Chondrocyte (in vitro differentiated cells): ENCODE measurements around the gene DIO3. TPM values are rescaled to one million over a fixed set of nuclear protein-coding genes. Genes with fewer than 3 reads are reported as not detected.

Experiments
- DNase-seq: peaks from one replicate; pipeline ENCODE4 v3.0.0; 2021; ENCODE audit warnings: mixed read lengths, low spot score
- H3K27ac Mint-ChIP-seq: one replicate; pipeline ENCODE4 v1.8.0; 2021; ENCODE audit warnings: mild to moderate bottlenecking, moderate library complexity, mixed read lengths; ENCODE audit not compliant: unreplicated experiment
- H3K27me3 Mint-ChIP-seq: 2 replicates; pipeline ENCODE4 v1.8.0; 2021; ENCODE audit warnings: low read depth, mixed read lengths
- H3K36me3 Mint-ChIP-seq: 2 replicates; pipeline ENCODE4 v1.8.0; 2021; ENCODE audit warnings: low read depth, mixed read lengths
- H3K4me1 Mint-ChIP-seq: 2 replicates; pipeline ENCODE4 v1.8.0; 2021; ENCODE audit warnings: low read depth, mild to moderate bottlenecking, mixed read lengths
- H3K4me3 Mint-ChIP-seq: one replicate; pipeline ENCODE4 v1.8.0; 2021; ENCODE audit warnings: mild to moderate bottlenecking, moderate library complexity, mixed read lengths; ENCODE audit not compliant: unreplicated experiment
- H3K9me3 Mint-ChIP-seq: 2 replicates; pipeline ENCODE4 v1.8.0; 2021; ENCODE audit warnings: low read depth, mixed read lengths
- total RNA-seq: library from RNA; stranded (reverse); gene quantifications from 3 replicates; pipeline ENCODE4 v1.2.1, GENCODE V29; 2021
- TF ChIP-seq, protein P1 (sequence below): fragments of 200-600 bp; sonication (generic); IDR thresholded peaks from 2 replicates; pipeline ENCODE4 v1.5.0; 2021; ENCODE audit warnings: antibody characterized with exemption, mild to moderate bottlenecking, moderate library complexity

DIO3 gene
- total RNA-seq, 1 donor from 2014 or later, result not detected

- Mint-ChIP-seq H3K9me3 (peaks cover 7% of the 10 kb centered on the region), H3K27me3 (peaks cover 1% of the 10 kb centered on the region), H3K4me3 (no peak overlapping the region), H3K36me3 (no peaks in the 10 kb centered on the region), H3K4me1 (no peaks in the 10 kb centered on the region), H3K27ac (no peak overlapping the region)
- no peak for DNase-seq
- TF ChIP-seq, protein P1, sequence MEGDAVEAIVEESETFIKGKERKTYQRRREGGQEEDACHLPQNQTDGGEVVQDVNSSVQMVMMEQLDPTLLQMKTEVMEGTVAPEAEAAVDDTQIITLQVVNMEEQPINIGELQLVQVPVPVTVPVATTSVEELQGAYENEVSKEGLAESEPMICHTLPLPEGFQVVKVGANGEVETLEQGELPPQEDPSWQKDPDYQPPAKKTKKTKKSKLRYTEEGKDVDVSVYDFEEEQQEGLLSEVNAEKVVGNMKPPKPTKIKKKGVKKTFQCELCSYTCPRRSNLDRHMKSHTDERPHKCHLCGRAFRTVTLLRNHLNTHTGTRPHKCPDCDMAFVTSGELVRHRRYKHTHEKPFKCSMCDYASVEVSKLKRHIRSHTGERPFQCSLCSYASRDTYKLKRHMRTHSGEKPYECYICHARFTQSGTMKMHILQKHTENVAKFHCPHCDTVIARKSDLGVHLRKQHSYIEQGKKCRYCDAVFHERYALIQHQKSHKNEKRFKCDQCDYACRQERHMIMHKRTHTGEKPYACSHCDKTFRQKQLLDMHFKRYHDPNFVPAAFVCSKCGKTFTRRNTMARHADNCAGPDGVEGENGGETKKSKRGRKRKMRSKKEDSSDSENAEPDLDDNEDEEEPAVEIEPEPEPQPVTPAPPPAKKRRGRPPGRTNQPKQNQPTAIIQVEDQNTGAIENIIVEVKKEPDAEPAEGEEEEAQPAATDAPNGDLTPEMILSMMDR, result no peak
Observed at GRCh38 chr14:101596742-101597141, 35.4 kb downstream of the DIO3 start.

DNA sequence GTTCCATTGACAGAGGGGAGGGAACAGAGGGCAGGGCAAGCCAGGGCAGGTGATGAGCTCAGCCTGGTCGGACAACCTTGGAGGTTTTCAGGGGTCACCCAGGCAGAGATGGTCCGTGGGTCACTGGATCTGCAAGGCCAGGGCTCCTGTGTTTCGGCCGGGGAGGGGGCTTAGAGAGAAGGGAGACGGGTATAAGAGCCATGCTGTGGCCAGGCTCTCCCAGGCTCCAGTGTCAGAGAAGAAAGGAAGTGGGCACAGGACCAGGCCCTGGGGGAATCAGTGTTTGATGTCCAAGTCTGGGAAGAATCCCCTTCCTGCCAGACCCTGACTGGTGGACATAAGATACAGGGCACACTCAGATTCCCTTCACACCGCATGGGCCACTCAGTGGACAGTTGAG lies 36.9 kb downstream of the DIO3 start:
- peak; percentile 79 for DNase-seq
- Mint-ChIP-seq H3K4me1 (no peaks in the 10 kb centered on the region), H3K36me3 (no peaks in the 10 kb centered on the region), H3K27me3 (peaks cover 1% of the 10 kb centered on the region), H3K4me3 (no peak overlapping the region), H3K27ac (no peak overlapping the region), H3K9me3 (peaks cover 7% of the 10 kb centered on the region)
- TF ChIP-seq, protein P1, result no peak

DNA sequence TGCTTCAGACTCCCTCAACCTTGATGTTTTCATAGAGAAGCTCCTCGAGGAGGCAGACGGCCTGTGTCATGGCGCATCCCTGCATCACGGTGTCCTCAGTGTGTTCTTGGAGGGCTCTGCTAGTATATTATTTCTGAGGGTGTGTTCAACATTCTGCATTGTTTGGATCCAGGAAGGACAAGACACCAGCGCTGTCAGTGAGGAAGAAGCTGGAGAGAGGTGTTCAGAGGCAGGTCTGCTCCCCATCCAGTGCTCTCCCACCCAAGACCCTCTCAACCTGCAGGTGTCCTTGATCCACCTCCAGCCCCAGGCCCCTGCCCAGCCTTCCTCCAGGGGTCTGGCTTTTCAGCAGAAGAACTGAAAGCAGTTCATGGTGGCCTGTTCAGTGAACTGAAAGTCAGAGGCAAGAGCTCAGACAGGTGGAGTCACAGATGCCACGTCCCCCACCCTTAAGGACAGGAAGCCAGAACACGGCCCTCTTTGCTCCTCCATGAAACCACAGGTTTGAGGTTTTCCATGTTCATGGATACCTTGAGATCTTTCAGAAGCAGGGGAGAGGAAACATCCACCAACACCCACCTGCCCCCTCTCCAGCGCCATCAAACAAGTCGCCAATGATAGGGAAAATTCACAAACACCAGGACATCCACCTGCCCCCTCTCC lies 37.4 kb downstream of the DIO3 start:
- no peak overlapping the region for H3K4me3 Mint-ChIP-seq
- H3K27me3 Mint-ChIP-seq, result peaks cover 1% of the 10 kb centered on the region
- no peak overlapping the region for H3K27ac Mint-ChIP-seq
- peaks cover 7% of the 10 kb centered on the region for H3K9me3 Mint-ChIP-seq
- no peaks in the 10 kb centered on the region for H3K4me1 Mint-ChIP-seq
- no peak for DNase-seq
- H3K36me3 Mint-ChIP-seq, result no peaks in the 10 kb centered on the region
- TF ChIP-seq, protein P1, result no peak

- no peaks in the 10 kb centered on the region for H3K36me3 Mint-ChIP-seq
- H3K27me3 Mint-ChIP-seq, result peaks cover 1% of the 10 kb centered on the region
- no peak overlapping the region for H3K27ac Mint-ChIP-seq
- H3K9me3 Mint-ChIP-seq, result peaks cover 7% of the 10 kb centered on the region
- DNase-seq, result no peak
- H3K4me1 Mint-ChIP-seq, result no peaks in the 10 kb centered on the region
- H3K4me3 Mint-ChIP-seq, result no peak overlapping the region
- TF ChIP-seq, protein P1, result no peak
Observed at GRCh38 chr14:101599234-101599885, 38.1 kb downstream of the DIO3 start.

GRCh38 chr14:101600336-101600890 lies 39.1 kb downstream of the DIO3 start:
- peaks cover 6% of the 10 kb centered on the region for H3K27me3 Mint-ChIP-seq
- H3K9me3 Mint-ChIP-seq, result peaks cover 7% of the 10 kb centered on the region
- TF ChIP-seq, protein P1, result no peak
- H3K4me1 Mint-ChIP-seq, result no peaks in the 10 kb centered on the region
- no peak for DNase-seq
- no peak overlapping the region for H3K27ac Mint-ChIP-seq
- H3K36me3 Mint-ChIP-seq, result no peaks in the 10 kb centered on the region
- no peak overlapping the region for H3K4me3 Mint-ChIP-seq
